CD4-positive, alpha-beta memory T cell (primary cell): ENCODE results near the gene TEKT2. TPM values are rescaled to one million over a fixed set of nuclear protein-coding genes. Genes with fewer than 3 reads are reported as not detected.

Source experiments
- CTCF ChIA-PET: fragments of 350-600 bp; sonication (Branson Sonifier 250); formaldehyde crosslinking; loops from one replicate; lab custom pipeline; 2021; ENCODE audit warnings: inconsistent platforms; ENCODE audit not compliant: partially characterized antibody; lab: Charles Lee
- POLR2A ChIA-PET: fragments of 350-600 bp; sonication (Branson Sonifier 250); formaldehyde crosslinking; loops from one replicate; lab custom pipeline; 2021; ENCODE audit not compliant: partially characterized antibody; lab: Charles Lee
- DNase-seq, 5 donors: peaks; one replicate each; pipeline versions ENCODE4 v3.0.0 to v3.0.0-alpha.2; 2020 to 2022; ENCODE audit warnings: mixed read lengths in 1 of 5
- H3K27ac ChIP-seq: one replicate; pipeline ENCODE4 v1.7.0; 2013; ENCODE audit warnings: low read depth, low read length
- H3K27me3 ChIP-seq: 2 replicates; pipeline ENCODE4 v1.7.0; 2013; ENCODE audit warnings: mild to moderate bottlenecking, low read length, moderate library complexity; ENCODE audit not compliant: insufficient read depth
- H3K36me3 ChIP-seq: 2 replicates; pipeline ENCODE4 v1.7.0; 2013; ENCODE audit warnings: mild to moderate bottlenecking, low read length, moderate library complexity; ENCODE audit not compliant: insufficient read depth
- H3K4me1 ChIP-seq: 2 replicates; pipeline ENCODE4 v1.7.0; 2013; ENCODE audit warnings: mild to moderate bottlenecking, low read length, moderate library complexity; ENCODE audit not compliant: insufficient read depth
- H3K4me3 ChIP-seq, 2 donors: one replicate each; pipeline ENCODE4 v1.7.0; 2013; ENCODE audit warnings: low read length in 2 of 2, mild to moderate bottlenecking in 1 of 2
- H3K9me3 ChIP-seq, 2 donors: one replicate each; pipeline ENCODE4 v1.7.0; 2013; ENCODE audit warnings: low read length in 2 of 2, control low read depth in 1 of 2; ENCODE audit not compliant: control insufficient read depth in 1 of 2
- H3K27ac Mint-ChIP-seq, 7 donors: one replicate each; pipeline ENCODE4 v1.8.0; 2020 to 2021; ENCODE audit warnings: mixed read lengths in 7 of 7, mild to moderate bottlenecking in 6 of 7, inconsistent platforms in 3 of 7, moderate library complexity in 3 of 7
- H3K27me3 Mint-ChIP-seq, 2 donors: one replicate each; pipeline ENCODE4 v1.8.0; 2020 to 2021; ENCODE audit warnings: mixed read lengths in 2 of 2
- H3K36me3 Mint-ChIP-seq, 2 donors: one replicate each; pipeline ENCODE4 v1.8.0; 2020 to 2021; ENCODE audit warnings: mixed read lengths in 2 of 2, inconsistent platforms in 1 of 2, mild to moderate bottlenecking in 1 of 2
- H3K4me1 Mint-ChIP-seq, 4 donors: one replicate each; pipeline ENCODE4 v1.8.0; 2020 to 2021; ENCODE audit warnings: mixed read lengths in 4 of 4, mild to moderate bottlenecking in 1 of 4
- H3K4me3 Mint-ChIP-seq, 8 donors: one replicate each; pipeline ENCODE4 v1.8.0; 2020 to 2021; ENCODE audit warnings: mixed read lengths in 8 of 8, mild to moderate bottlenecking in 7 of 8, moderate library complexity in 6 of 8, inconsistent platforms in 3 of 8
- H3K9me3 Mint-ChIP-seq, 8 donors: one replicate each; pipeline ENCODE4 v1.8.0; 2020 to 2021; ENCODE audit warnings: mixed read lengths in 8 of 8, mild to moderate bottlenecking in 5 of 8, inconsistent platforms in 3 of 8, moderate library complexity in 1 of 8
- intact Hi-C: fragments of 100-400 bp; cut with micrococcal nuclease; formaldehyde crosslinking; loops from one replicate; pipeline ENCODE4 v1.15.1; 2023
- polyA plus RNA-seq, 2 donors: library from polyadenylated mRNA; unstranded; fragments of 300-500 nt; fragmentation: Illumina TruSeq; gene quantifications; one replicate each; pipeline ENCODE4 v1.2.3, GENCODE V29; 2021
- total RNA-seq, 2 experiments: library from RNA; stranded (reverse); gene quantifications; one replicate each; pipeline ENCODE4 v1.2.3, GENCODE V29; 2021

Gene TEKT2
- total and polyA plus RNA-seq, 4 experiments from 2014 or later: not detected

DNA sequence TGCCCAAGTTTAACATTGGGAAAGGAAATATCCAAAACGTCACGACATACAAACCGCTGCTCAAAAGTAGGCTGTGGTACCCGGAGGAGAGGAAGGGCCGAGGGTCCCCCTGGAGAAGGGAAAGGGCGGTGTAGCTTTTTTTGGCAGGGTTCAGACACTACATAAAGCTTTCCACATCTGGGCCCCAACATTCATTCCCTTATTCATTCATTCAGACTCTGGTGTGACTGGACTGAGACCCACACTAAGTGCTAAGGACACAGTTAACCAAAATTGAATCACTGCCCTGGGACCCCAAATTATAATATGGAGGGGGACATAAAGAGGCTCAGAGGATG is 51.4 kb downstream of the TEKT2 start:
- peaks cover 26 to 41% of the 10 kb centered on the region in 2 donors for H3K36me3 Mint-ChIP-seq
- no peak overlapping the region for H3K4me3 ChIP-seq
- no peaks in the 10 kb centered on the region for H3K27me3 Mint-ChIP-seq
- POLR2A ChIA-PET: interaction anchor here (0.9 to 2.0 kb wide), 4 partner anchors 26 to 150 kb away, joined by 3 to 7 read pairs (median 6); no protein-coding TSS in a partner anchor
- no peak for DNase-seq
- no peaks in the 10 kb centered on the region for H3K27me3 ChIP-seq
- no peak overlapping the region for H3K27ac ChIP-seq
- peak overlapping the region in 4 of 7 donors; percentile 3 to 80 (median 54) for H3K27ac Mint-ChIP-seq
- H3K4me1 Mint-ChIP-seq: peaks cover 0 to 9% (median 6%) of the 10 kb centered on the region in 4 donors
- intact Hi-C loops: no loop called here
- peaks cover 36% of the 10 kb centered on the region for H3K36me3 ChIP-seq
- CTCF ChIA-PET: interaction anchor here (0.5 to 3.6 kb wide), 14 partner anchors 10 to 152 kb away, joined by 3 to 34 read pairs (median 4); partner anchors contain the start of gene TRAPPC3
- H3K4me3 Mint-ChIP-seq: no peak overlapping the region
- H3K9me3 Mint-ChIP-seq: no peaks in the 10 kb centered on the region
- no peaks in the 10 kb centered on the region for H3K4me1 ChIP-seq
- H3K9me3 ChIP-seq: no peaks in the 10 kb centered on the region

DNA sequence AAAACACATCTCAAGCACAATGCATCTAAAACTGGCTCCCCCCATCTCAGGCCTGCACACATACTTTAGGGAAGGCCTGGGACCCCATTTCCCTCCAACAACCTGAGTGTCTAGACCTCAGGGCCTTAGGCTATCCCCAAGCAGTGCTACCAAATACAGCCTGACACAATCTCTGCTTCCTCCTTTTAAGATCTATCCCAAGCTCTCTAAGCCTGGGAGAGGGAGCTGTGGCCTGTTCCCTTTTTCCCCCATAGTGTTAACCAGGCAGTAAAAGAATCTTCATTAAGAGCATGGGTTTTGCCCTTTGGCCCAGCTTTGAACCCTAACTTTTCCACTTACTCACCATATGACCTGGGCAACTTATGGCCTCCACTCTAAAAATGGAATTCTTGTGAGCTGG is 51.9 kb downstream of the TEKT2 start:
- Histone ChIP-seq H3K9me3 (no peaks in the 10 kb centered on the region), H3K4me1 (no peaks in the 10 kb centered on the region), H3K27ac (no peak overlapping the region), H3K27me3 (no peaks in the 10 kb centered on the region), H3K36me3 (peaks cover 36% of the 10 kb centered on the region), H3K4me3 (no peak overlapping the region)
- H3K27ac Mint-ChIP-seq: peak overlapping the region in 4 of 7 donors; percentile 5 to 82 (median 52)
- peaks cover 0 to 12% (median 6%) of the 10 kb centered on the region in 4 donors for H3K4me1 Mint-ChIP-seq
- no peak overlapping the region for H3K4me3 Mint-ChIP-seq
- ChIA-PET CTCF (interaction anchor here (0.9 to 3.6 kb wide), 7 partner anchors 9 to 53 kb away, joined by 3 to 34 read pairs (median 13); no protein-coding TSS in a partner anchor), POLR2A (interaction anchor here (0.9 to 2.0 kb wide), 3 partner anchors 27 to 150 kb away, joined by 3 to 7 read pairs (median 5); no protein-coding TSS in a partner anchor)
- H3K9me3 Mint-ChIP-seq: no peaks in the 10 kb centered on the region
- peaks cover 26 to 44% of the 10 kb centered on the region in 2 donors for H3K36me3 Mint-ChIP-seq
- no peaks in the 10 kb centered on the region for H3K27me3 Mint-ChIP-seq
- intact Hi-C loops: no loop called here
- DNase-seq: no peak

DNA sequence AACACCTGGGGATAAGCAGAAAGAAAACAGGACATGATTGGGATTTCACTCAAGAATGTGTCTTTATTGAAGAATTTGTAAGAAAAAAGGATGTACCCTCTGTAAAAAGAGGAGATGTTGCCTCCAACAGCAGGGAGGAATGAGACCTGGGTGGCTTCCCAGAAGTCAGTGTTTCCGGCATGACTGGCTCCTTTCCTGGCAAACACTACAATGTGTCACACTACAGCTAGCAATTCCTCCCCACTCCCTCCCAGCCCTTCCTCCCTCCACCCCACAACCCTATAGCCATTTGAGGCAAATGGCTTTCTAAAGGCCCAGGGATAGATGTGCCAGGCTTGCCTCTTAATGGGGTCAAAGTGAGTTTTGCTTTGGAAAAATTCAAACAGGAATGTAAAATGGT is 52.6 kb downstream of the TEKT2 start:
- CTCF ChIA-PET: interaction anchor here (3.0 to 3.6 kb wide), 2 partner anchors 36 to 52 kb away, joined by 14 to 34 read pairs; no protein-coding TSS in a partner anchor
- no peak overlapping the region for H3K4me3 ChIP-seq
- Mint-ChIP-seq H3K36me3 (peaks cover 26 to 44% of the 10 kb centered on the region in 2 donors), H3K9me3 (no peaks in the 10 kb centered on the region), H3K4me3 (no peak overlapping the region), H3K27me3 (no peaks in the 10 kb centered on the region), H3K4me1 (peaks cover 0 to 19% (median 8%) of the 10 kb centered on the region in 4 donors), H3K27ac (peak overlapping the region in 6 of 7 donors; percentile 22 to 76 (median 27))
- H3K36me3 ChIP-seq: peaks cover 36% of the 10 kb centered on the region
- no peaks in the 10 kb centered on the region for H3K4me1 ChIP-seq
- intact Hi-C loops: no loop called here
- POLR2A ChIA-PET: no interaction called here
- H3K9me3 ChIP-seq: no peaks in the 10 kb centered on the region
- DNase-seq: no peak
- no peak overlapping the region for H3K27ac ChIP-seq
- H3K27me3 ChIP-seq: no peaks in the 10 kb centered on the region

DNA sequence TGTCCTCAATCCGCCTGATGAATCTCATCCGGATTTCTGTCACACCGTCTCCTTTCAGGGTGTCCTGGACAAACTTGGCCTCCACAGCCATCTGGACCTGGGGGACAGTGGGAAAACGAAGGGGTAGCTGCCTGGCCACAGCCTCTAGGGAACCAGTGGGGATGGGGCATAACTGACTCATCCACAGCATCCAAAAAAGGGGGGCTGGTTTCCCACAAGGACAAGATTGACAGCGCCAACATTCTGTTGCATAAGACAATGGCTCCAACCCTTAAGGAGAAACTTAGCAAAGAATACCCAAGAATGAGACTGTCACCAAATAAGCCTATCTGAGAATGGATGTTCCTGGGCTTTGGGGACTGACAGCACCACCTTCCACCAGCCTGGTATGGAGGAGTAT is 53.3 kb downstream of the TEKT2 start:
- Mint-ChIP-seq H3K27ac (no peak overlapping the region), H3K4me3 (no peak overlapping the region), H3K4me1 (peaks cover 6 to 25% (median 11%) of the 10 kb centered on the region in 4 donors), H3K36me3 (peaks cover 26 to 46% of the 10 kb centered on the region in 2 donors), H3K9me3 (no peaks in the 10 kb centered on the region), H3K27me3 (no peaks in the 10 kb centered on the region)
- CTCF ChIA-PET: interaction anchor here (1.5 to 3.0 kb wide), 2 partner anchors 12 to 51 kb away, joined by 5 to 14 read pairs; partner anchors contain the start of gene TRAPPC3
- peaks cover 2% of the 10 kb centered on the region for H3K4me1 ChIP-seq
- H3K9me3 ChIP-seq: no peaks in the 10 kb centered on the region
- POLR2A ChIA-PET: no interaction called here
- intact Hi-C loops: no loop called here
- peaks cover 36% of the 10 kb centered on the region for H3K36me3 ChIP-seq
- H3K27ac ChIP-seq: no peak overlapping the region
- H3K4me3 ChIP-seq: no peak overlapping the region
- H3K27me3 ChIP-seq: no peaks in the 10 kb centered on the region
- DNase-seq: no peak

DNA sequence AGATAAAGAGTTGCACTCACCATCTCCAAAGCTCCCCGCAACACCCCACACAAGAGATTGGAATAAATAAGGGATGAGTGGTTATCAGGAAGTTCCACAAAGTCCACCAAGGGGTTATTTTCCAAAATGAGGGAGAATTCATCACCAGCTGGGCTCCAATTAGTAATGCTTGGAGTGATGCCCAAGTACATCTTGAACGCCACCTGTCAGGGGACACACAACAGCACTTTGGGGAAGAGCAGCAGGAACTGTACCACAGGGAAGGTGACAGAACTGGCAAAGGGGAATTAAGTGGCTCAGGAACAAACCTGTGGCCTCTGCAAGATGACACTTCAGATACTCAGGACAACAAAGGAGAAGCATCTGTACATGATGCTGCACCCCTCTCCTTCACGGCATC is 53.9 kb downstream of the TEKT2 start:
- H3K27me3 Mint-ChIP-seq: no peaks in the 10 kb centered on the region
- Histone ChIP-seq H3K27me3 (no peaks in the 10 kb centered on the region), H3K36me3 (peaks cover 36% of the 10 kb centered on the region), H3K4me3 (no peak overlapping the region), H3K9me3 (no peaks in the 10 kb centered on the region), H3K27ac (no peak overlapping the region), H3K4me1 (peaks cover 6% of the 10 kb centered on the region)
- H3K9me3 Mint-ChIP-seq: no peaks in the 10 kb centered on the region
- CTCF ChIA-PET: interaction anchor here (1.0 to 1.5 kb wide), 3 partner anchors 12 to 50 kb away, joined by 3 to 5 read pairs (median 3); partner anchors contain the start of gene TRAPPC3
- no peak overlapping the region for H3K4me3 Mint-ChIP-seq
- H3K36me3 Mint-ChIP-seq: peaks cover 26 to 46% of the 10 kb centered on the region in 2 donors
- peaks cover 10 to 29% (median 13%) of the 10 kb centered on the region in 4 donors for H3K4me1 Mint-ChIP-seq
- POLR2A ChIA-PET: no interaction called here
- peak overlapping the region in 1 of 7 donors; percentile 53 for H3K27ac Mint-ChIP-seq
- intact Hi-C loops: no loop called here
- DNase-seq: no peak

Other genes starting within 250 kb of the TEKT2 start
- 10 to 100 TPM; 26.5 to 27.3 TPM for gene AGO1, start 200.9 kb upstream of the TEKT2 start, total RNA-seq
- gene AGO1, start 200.9 kb upstream of the TEKT2 start, polyA plus RNA-seq: 1 to 10 TPM; 7.4 to 9.0 TPM
- gene AGO3, start 153.0 kb upstream of the TEKT2 start, total RNA-seq: 10 to 100 TPM; 45.6 to 47.3 TPM
- gene AGO3, start 153.0 kb upstream of the TEKT2 start, polyA plus RNA-seq: 10 to 100 TPM; 11.2 to 13.4 TPM
- gene ADPRS, start 4.8 kb downstream of the TEKT2 start, total RNA-seq: 10 to 100 TPM; 26.7 to 28.6 TPM
- gene ADPRS, start 4.8 kb downstream of the TEKT2 start, polyA plus RNA-seq: 10 to 100 TPM; 25.7 to 31.5 TPM
- under 1 TPM; 0.25 to 0.26 TPM for gene COL8A2, start 41.1 kb downstream of the TEKT2 start, total RNA-seq
- gene COL8A2, start 41.1 kb downstream of the TEKT2 start, polyA plus RNA-seq: not detected
- gene TRAPPC3, start 65.4 kb downstream of the TEKT2 start, total RNA-seq: 10 to 100 TPM; 51.8 to 56.4 TPM
- 100 to 1,000 TPM; 107 to 190 TPM for gene TRAPPC3, start 65.4 kb downstream of the TEKT2 start, polyA plus RNA-seq
- gene MAP7D1, start 72.1 kb downstream of the TEKT2 start, total RNA-seq: 100 to 1,000 TPM; 221 to 222 TPM
- gene MAP7D1, start 72.1 kb downstream of the TEKT2 start, polyA plus RNA-seq: 10 to 100 TPM in 1 of 2 donors, 1 to 10 TPM in 1; 4.1 to 68.3 TPM
- 100 to 1,000 TPM; 127 to 130 TPM for gene THRAP3, start 140.3 kb downstream of the TEKT2 start, total RNA-seq
- gene THRAP3, start 140.3 kb downstream of the TEKT2 start, polyA plus RNA-seq: 10 to 100 TPM; 58.5 to 98.6 TPM
- 1 to 10 TPM; 3.2 to 3.3 TPM for gene SH3D21, start 222.3 kb downstream of the TEKT2 start, total RNA-seq
- not detected for gene SH3D21, start 222.3 kb downstream of the TEKT2 start, polyA plus RNA-seq
- gene EVA1B, start 239.6 kb downstream of the TEKT2 start, total RNA-seq: 1 to 10 TPM; 6.3 to 7.3 TPM
- 1 to 10 TPM; 5.2 to 8.1 TPM for gene EVA1B, start 239.6 kb downstream of the TEKT2 start, polyA plus RNA-seq